ENCODE data around the gene GABRR1.

The GABRR1 gene

GRCh38 chr6:89214197-89214596 lies 3.0 kb downstream of the GABRR1 start:
- no peak overlapping the region for H2BK5ac ChIP-seq (ENCODE audit: low read length)
- H3K4me1 ChIP-seq (ENCODE audit: control insufficient read depth in 2 of 2, insufficient read depth in 1 of 2, low read depth in 1 of 2, low read length in 2 of 2), result peaks cover 0 to 3% of the 10 kb centered on the region in 2 donors
- no peak overlapping the region for H3K23ac ChIP-seq (ENCODE audit: low read depth, low read length, poor library complexity)
- H4K8ac ChIP-seq (ENCODE audit: low read depth, low read length), result no peak overlapping the region
- no peaks in the 10 kb centered on the region for H3K79me1 ChIP-seq (ENCODE audit: low read depth, low read length)
- no peak overlapping the region for H3K18ac ChIP-seq (ENCODE audit: low read length)
- no peak overlapping the region for H2AFZ ChIP-seq (ENCODE audit: low read length)
- no peak overlapping the region for H2BK120ac ChIP-seq (ENCODE audit: low read depth, low read length)
- H3K4me3 ChIP-seq (ENCODE audit: low read length in 2 of 2), result no peak overlapping the region
- H2BK15ac ChIP-seq (ENCODE audit: low read length), result no peak overlapping the region
- H3K14ac ChIP-seq (ENCODE audit: low read length), result no peak overlapping the region
- no peak for DNase-seq (ENCODE audit: low spot score)
- H3K27me3 ChIP-seq (ENCODE audit: control insufficient read depth in 3 of 3, insufficient read depth in 3 of 3, low read depth in 1 of 3, low read length in 3 of 3), result peaks cover 0 to 3% (median 0%) of the 10 kb centered on the region in 3 experiments
- H2AK5ac ChIP-seq (ENCODE audit: low read depth, low read length), result no peak overlapping the region
- H3K9ac ChIP-seq (ENCODE audit: low read depth, low read length, poor library complexity), result no peak overlapping the region
- H3K4ac ChIP-seq (ENCODE audit: low read length), result no peak overlapping the region
- H3K36me3 ChIP-seq (replicated peaks in 1 of 2; ENCODE audit: control insufficient read depth in 2 of 2, insufficient read depth in 2 of 2, low read length in 2 of 2), result no peaks in the 10 kb centered on the region
- no peak overlapping the region for H3K4me2 ChIP-seq (ENCODE audit: insufficient read depth, low read length, poor library complexity, severe bottlenecking)
- H2BK12ac ChIP-seq (ENCODE audit: low read length), result no peak overlapping the region
- no peaks in the 10 kb centered on the region for H3K9me3 ChIP-seq (replicated peaks in 1 of 2; ENCODE audit: control insufficient read depth in 2 of 2, insufficient read depth in 1 of 2, low read depth in 1 of 2, low read length in 2 of 2)
- no peak overlapping the region for H3K27ac ChIP-seq (replicated peaks; ENCODE audit: low read length)
- no peak overlapping the region for H4K91ac ChIP-seq (ENCODE audit: low read depth, low read length, poor library complexity)

GRCh38 chr6:89212472-89212871 lies 4.7 kb downstream of the GABRR1 start:
- Histone ChIP-seq H2AFZ (ENCODE audit: low read length) (no peak overlapping the region), H2BK15ac (ENCODE audit: low read length) (no peak overlapping the region), H3K9me3 (replicated peaks in 1 of 2; ENCODE audit: control insufficient read depth in 2 of 2, insufficient read depth in 1 of 2, low read depth in 1 of 2, low read length in 2 of 2) (no peaks in the 10 kb centered on the region), H2BK12ac (ENCODE audit: low read length) (no peak overlapping the region), H3K79me1 (ENCODE audit: low read depth, low read length) (no peaks in the 10 kb centered on the region), H3K14ac (ENCODE audit: low read length) (no peak overlapping the region), H4K8ac (ENCODE audit: low read depth, low read length) (no peak overlapping the region), H3K9ac (ENCODE audit: low read depth, low read length, poor library complexity) (no peak overlapping the region), H3K4me3 (ENCODE audit: low read length in 2 of 2) (no peak overlapping the region), H4K91ac (ENCODE audit: low read depth, low read length, poor library complexity) (no peak overlapping the region), H3K36me3 (replicated peaks in 1 of 2; ENCODE audit: control insufficient read depth in 2 of 2, insufficient read depth in 2 of 2, low read length in 2 of 2) (no peaks in the 10 kb centered on the region), H3K4me2 (ENCODE audit: insufficient read depth, low read length, poor library complexity, severe bottlenecking) (no peak overlapping the region), H3K4ac (ENCODE audit: low read length) (no peak overlapping the region), H3K27me3 (ENCODE audit: control insufficient read depth in 3 of 3, insufficient read depth in 3 of 3, low read depth in 1 of 3, low read length in 3 of 3) (peaks cover 0 to 7% (median 0%) of the 10 kb centered on the region in 3 experiments), H3K23ac (ENCODE audit: low read depth, low read length, poor library complexity) (no peak overlapping the region), H3K18ac (ENCODE audit: low read length) (no peak overlapping the region), H3K4me1 (ENCODE audit: control insufficient read depth in 2 of 2, insufficient read depth in 1 of 2, low read depth in 1 of 2, low read length in 2 of 2) (peaks cover 0 to under 1% of the 10 kb centered on the region in 2 donors), H2BK5ac (ENCODE audit: low read length) (no peak overlapping the region), H2AK5ac (ENCODE audit: low read depth, low read length) (no peak overlapping the region), H3K27ac (replicated peaks; ENCODE audit: low read length) (no peak overlapping the region), H2BK120ac (ENCODE audit: low read depth, low read length) (no peak overlapping the region)
- no peak for DNase-seq (ENCODE audit: low spot score)
- no CpG with 5 or more reads among the region's 5 CpGs for WGBS, 2 donors (ENCODE audit: extremely low coverage in 2 of 2, insufficient read length in 2 of 2, insufficient replicate concordance in 1 of 2)

DNA sequence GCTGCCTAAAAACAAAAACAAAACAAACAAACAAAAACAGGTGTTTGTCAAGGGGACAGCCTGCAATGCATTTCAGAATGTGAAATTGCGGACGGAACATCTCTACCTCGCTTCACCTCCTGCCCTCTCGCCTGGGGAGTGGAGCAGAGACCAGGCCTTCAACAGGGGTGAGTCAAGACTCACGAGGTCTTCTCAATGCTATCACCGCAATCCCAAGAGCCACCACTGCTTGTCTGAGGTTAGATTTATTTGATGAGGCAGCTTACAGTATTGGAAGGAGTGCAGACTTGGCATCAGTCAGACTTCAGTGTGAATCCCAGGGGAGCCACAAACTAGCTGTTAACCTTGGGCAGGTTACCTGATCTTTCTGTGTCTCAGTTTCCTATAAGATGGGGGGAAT lies 7.7 kb downstream of the GABRR1 start:
- Histone ChIP-seq H3K27me3 (ENCODE audit: control insufficient read depth in 3 of 3, insufficient read depth in 3 of 3, low read depth in 1 of 3, low read length in 3 of 3) (peaks cover 0 to 11% (median 0%) of the 10 kb centered on the region in 3 experiments), H4K8ac (ENCODE audit: low read depth, low read length) (no peak overlapping the region), H3K27ac (replicated peaks; ENCODE audit: low read length) (no peak overlapping the region), H3K18ac (ENCODE audit: low read length) (no peak overlapping the region), H3K4ac (ENCODE audit: low read length) (no peak overlapping the region), H3K14ac (ENCODE audit: low read length) (no peak overlapping the region), H4K91ac (ENCODE audit: low read depth, low read length, poor library complexity) (no peak overlapping the region), H2AFZ (ENCODE audit: low read length) (no peak overlapping the region), H2BK15ac (ENCODE audit: low read length) (no peak overlapping the region), H3K36me3 (replicated peaks in 1 of 2; ENCODE audit: control insufficient read depth in 2 of 2, insufficient read depth in 2 of 2, low read length in 2 of 2) (no peaks in the 10 kb centered on the region), H2BK5ac (ENCODE audit: low read length) (no peak overlapping the region), H2BK120ac (ENCODE audit: low read depth, low read length) (no peak overlapping the region), H3K4me3 (ENCODE audit: low read length in 2 of 2) (no peak overlapping the region), H3K4me1 (ENCODE audit: control insufficient read depth in 2 of 2, insufficient read depth in 1 of 2, low read depth in 1 of 2, low read length in 2 of 2) (no peaks in the 10 kb centered on the region), H2BK12ac (ENCODE audit: low read length) (no peak overlapping the region), H3K9ac (ENCODE audit: low read depth, low read length, poor library complexity) (no peak overlapping the region), H3K4me2 (ENCODE audit: insufficient read depth, low read length, poor library complexity, severe bottlenecking) (no peak overlapping the region), H3K23ac (ENCODE audit: low read depth, low read length, poor library complexity) (no peak overlapping the region), H3K9me3 (replicated peaks in 1 of 2; ENCODE audit: control insufficient read depth in 2 of 2, insufficient read depth in 1 of 2, low read depth in 1 of 2, low read length in 2 of 2) (no peaks in the 10 kb centered on the region), H2AK5ac (ENCODE audit: low read depth, low read length) (no peak overlapping the region), H3K79me1 (ENCODE audit: low read depth, low read length) (no peaks in the 10 kb centered on the region)
- DNase-seq (ENCODE audit: low spot score), result no peak
- WGBS, 2 donors (ENCODE audit: extremely low coverage in 2 of 2, insufficient read length in 2 of 2, insufficient replicate concordance in 1 of 2), result no CpG with 5 or more reads among the region's 6 CpGs

- H3K9me3 ChIP-seq (replicated peaks in 1 of 2; ENCODE audit: control insufficient read depth in 2 of 2, insufficient read depth in 1 of 2, low read depth in 1 of 2, low read length in 2 of 2), result no peaks in the 10 kb centered on the region
- H3K4me2 ChIP-seq (ENCODE audit: insufficient read depth, low read length, poor library complexity, severe bottlenecking), result no peak overlapping the region
- H3K9ac ChIP-seq (ENCODE audit: low read depth, low read length, poor library complexity), result no peak overlapping the region
- no peak overlapping the region for H3K4me3 ChIP-seq (ENCODE audit: low read length in 2 of 2)
- no peak overlapping the region for H2BK120ac ChIP-seq (ENCODE audit: low read depth, low read length)
- H4K91ac ChIP-seq (ENCODE audit: low read depth, low read length, poor library complexity), result no peak overlapping the region
- H3K23ac ChIP-seq (ENCODE audit: low read depth, low read length, poor library complexity), result no peak overlapping the region
- H3K27me3 ChIP-seq (ENCODE audit: control insufficient read depth in 3 of 3, insufficient read depth in 3 of 3, low read depth in 1 of 3, low read length in 3 of 3), result peaks cover 0 to 11% (median 0%) of the 10 kb centered on the region in 3 experiments
- no peaks in the 10 kb centered on the region for H3K79me1 ChIP-seq (ENCODE audit: low read depth, low read length)
- no CpG with 5 or more reads among the region's 4 CpGs for WGBS, 2 donors (ENCODE audit: extremely low coverage in 2 of 2, insufficient read length in 2 of 2, insufficient replicate concordance in 1 of 2)
- no peaks in the 10 kb centered on the region for H3K4me1 ChIP-seq (ENCODE audit: control insufficient read depth in 2 of 2, insufficient read depth in 1 of 2, low read depth in 1 of 2, low read length in 2 of 2)
- no peak overlapping the region for H3K27ac ChIP-seq (replicated peaks; ENCODE audit: low read length)
- no peak for DNase-seq (ENCODE audit: low spot score)
- no peak overlapping the region for H2BK5ac ChIP-seq (ENCODE audit: low read length)
- no peak overlapping the region for H4K8ac ChIP-seq (ENCODE audit: low read depth, low read length)
- no peaks in the 10 kb centered on the region for H3K36me3 ChIP-seq (replicated peaks in 1 of 2; ENCODE audit: control insufficient read depth in 2 of 2, insufficient read depth in 2 of 2, low read length in 2 of 2)
- no peak overlapping the region for H3K18ac ChIP-seq (ENCODE audit: low read length)
- no peak overlapping the region for H3K14ac ChIP-seq (ENCODE audit: low read length)
- no peak overlapping the region for H2BK15ac ChIP-seq (ENCODE audit: low read length)
- H2BK12ac ChIP-seq (ENCODE audit: low read length), result no peak overlapping the region
- H2AFZ ChIP-seq (ENCODE audit: low read length), result no peak overlapping the region
- no peak overlapping the region for H3K4ac ChIP-seq (ENCODE audit: low read length)
- no peak overlapping the region for H2AK5ac ChIP-seq (ENCODE audit: low read depth, low read length)
Measured at GRCh38 chr6:89208551-89208950, 8.6 kb downstream of the GABRR1 start.

Measured in neuronal stem cell (in vitro differentiated cells).